Mesendoderm (in vitro differentiated cells): ENCODE data around the gene NCAN.
A peak's percentile ranks its signal among the peaks of the same experiment; 100 is the strongest.

Experiments
- DNase-seq: peaks from one replicate; pipeline ENCODE4 v3.0.0; 2013
- H2AK5ac ChIP-seq: 2 replicates; pipeline ENCODE4 v1.6.1; 2013; ENCODE audit warnings: low read length, inconsistent platforms
- H2BK120ac ChIP-seq: 2 replicates; pipeline ENCODE4 v1.6.1; 2013; ENCODE audit warnings: low read depth, mild to moderate bottlenecking, low read length, moderate library complexity, mixed read lengths
- H2BK15ac ChIP-seq: replicated peaks from 2 replicates; pipeline ENCODE4 v1.6.1; 2013; ENCODE audit warnings: low read depth, mild to moderate bottlenecking, moderate library complexity
- H2BK5ac ChIP-seq: 2 replicates; pipeline ENCODE4 v1.6.1; 2013; ENCODE audit warnings: low read length, inconsistent platforms
- H3K18ac ChIP-seq: 2 replicates; pipeline ENCODE4 v1.6.1; 2013; ENCODE audit warnings: mild to moderate bottlenecking, low read length, mixed read lengths
- H3K23ac ChIP-seq: one replicate; pipeline ENCODE4 v1.6.1; 2013; ENCODE audit warnings: low read length
- H3K27ac ChIP-seq: 2 replicates; pipeline ENCODE4 v1.5.1; 2013; ENCODE audit warnings: low read depth, mild to moderate bottlenecking, inconsistent platforms, low read length, moderate library complexity
- H3K27me3 ChIP-seq: 2 replicates; pipeline ENCODE4 v1.6.1; 2013; ENCODE audit warnings: low read length, control low read depth, mild to moderate bottlenecking, inconsistent platforms; ENCODE audit not compliant: insufficient read depth, poor library complexity
- H3K36me3 ChIP-seq: 2 replicates; pipeline ENCODE4 v1.6.1; 2013; ENCODE audit warnings: low read length, inconsistent platforms; ENCODE audit not compliant: control insufficient read depth, insufficient read depth
- H3K4ac ChIP-seq: one replicate; pipeline ENCODE4 v1.6.1; 2013; ENCODE audit warnings: low read depth, mild to moderate bottlenecking, low read length, moderate library complexity
- H3K4me1 ChIP-seq: 2 replicates; pipeline ENCODE4 v1.6.1; 2013; ENCODE audit warnings: low read depth, low read length, inconsistent platforms; ENCODE audit not compliant: control insufficient read depth
- H3K4me2 ChIP-seq: 2 replicates; pipeline ENCODE4 v1.6.1; 2013; ENCODE audit warnings: low read length
- H3K4me3 ChIP-seq: 2 replicates; pipeline ENCODE4 v1.5.1; 2013; ENCODE audit warnings: mild to moderate bottlenecking, low read length
- H3K56ac ChIP-seq: one replicate; pipeline ENCODE4 v1.6.1; 2013; ENCODE audit warnings: low read length
- H3K79me1 ChIP-seq: 2 replicates; pipeline ENCODE4 v1.6.1; 2013; ENCODE audit warnings: low read length, inconsistent platforms
- H3K79me2 ChIP-seq: 2 replicates; pipeline ENCODE4 v1.6.1; 2013; ENCODE audit warnings: mild to moderate bottlenecking, low read length; ENCODE audit not compliant: control insufficient read depth, insufficient read depth
- H3K9ac ChIP-seq: 2 replicates; pipeline ENCODE4 v1.6.1; 2013; ENCODE audit warnings: low read length, inconsistent platforms
- H4K5ac ChIP-seq: one replicate; pipeline ENCODE4 v1.6.1; 2013; ENCODE audit warnings: low read length
- H4K8ac ChIP-seq: one replicate; pipeline ENCODE4 v1.6.1; 2013; ENCODE audit warnings: low read depth, mild to moderate bottlenecking, control low read depth, low read length, moderate library complexity
- WGBS: extraction: QIAGEN DNeasy Blood & Tissue Kit; methylation state at CpG from one replicate; pipeline ENCODE4 v1.1.7; 2013; ENCODE audit warnings: low lambda C conversion rate, missing lambda C conversion rate; ENCODE audit not compliant: insufficient coverage; ENCODE audit errors: extremely low coverage; 5-methylcytosine and 5-hydroxymethylcytosine counted together

Gene NCAN

DNA sequence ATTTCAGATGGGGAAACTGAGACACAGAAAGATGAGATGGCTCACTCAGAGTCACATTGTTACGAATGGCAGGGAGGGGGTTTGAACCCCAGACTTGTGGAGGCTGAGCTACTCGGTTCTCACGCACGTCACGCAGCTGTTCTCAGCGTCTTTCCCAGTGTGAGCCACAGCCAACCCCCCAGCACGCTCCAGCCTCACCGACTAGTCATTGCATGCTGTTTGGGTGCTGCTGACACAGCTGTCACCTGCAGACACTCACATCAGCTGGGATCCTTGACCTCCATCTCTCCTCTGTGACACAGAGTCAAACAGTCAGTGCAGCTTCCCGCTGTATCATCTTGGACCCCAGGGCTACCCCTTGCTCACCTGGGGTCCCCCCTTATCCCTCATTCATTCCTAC, 2.4 kb upstream of the NCAN start:
- Histone ChIP-seq H3K79me2 (no peaks in the 10 kb centered on the region), H3K27me3 (peaks cover 10% of the 10 kb centered on the region)

DNA sequence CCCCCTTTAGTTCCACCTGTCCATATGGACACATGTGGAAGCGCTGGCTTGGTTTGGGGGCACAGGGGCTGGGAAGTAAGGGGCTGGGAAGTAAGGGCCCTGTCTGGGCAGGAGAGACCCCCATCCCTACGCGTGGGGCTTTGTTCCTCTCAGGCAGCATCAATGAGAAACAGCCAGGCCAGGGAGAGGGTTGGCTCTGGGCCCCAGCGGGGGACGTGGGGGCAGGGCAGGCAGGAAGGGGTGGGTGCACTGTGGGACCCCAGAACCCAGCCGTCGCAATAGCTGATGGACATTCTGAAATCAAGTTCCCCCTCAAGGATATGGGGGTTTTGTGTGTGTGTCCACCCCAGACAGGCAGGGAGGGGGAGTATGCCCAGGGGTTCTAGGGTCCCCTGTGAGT, 1.2 kb downstream of the NCAN start:
- H4K5ac ChIP-seq: no peak overlapping the region
- H3K27me3 ChIP-seq: peaks cover 10% of the 10 kb centered on the region

More for the DNA sequence above, 2.4 kb upstream of the NCAN start:
- no peak overlapping the region for H4K5ac ChIP-seq
- H3K4ac ChIP-seq: no peak overlapping the region
- no peak overlapping the region for H2AK5ac ChIP-seq
- H3K79me1 ChIP-seq: no peaks in the 10 kb centered on the region
- no CpG with 5 or more reads among the region's 9 CpGs for WGBS
- H2BK5ac ChIP-seq: no peak overlapping the region
- no peak overlapping the region for H4K8ac ChIP-seq
- no peak overlapping the region for H3K4me2 ChIP-seq
- DNase-seq: no peak
- no peak overlapping the region for H3K4me3 ChIP-seq
- no peak overlapping the region for H3K18ac ChIP-seq
- H3K9ac ChIP-seq: no peak overlapping the region
- H3K36me3 ChIP-seq: no peaks in the 10 kb centered on the region
- no peak overlapping the region for H3K56ac ChIP-seq
- no peaks in the 10 kb centered on the region for H3K4me1 ChIP-seq
- no peak overlapping the region for H2BK120ac ChIP-seq
- H3K23ac ChIP-seq: no peak overlapping the region
- no peak overlapping the region for H3K27ac ChIP-seq
- H2BK15ac ChIP-seq: no peak overlapping the region

DNA sequence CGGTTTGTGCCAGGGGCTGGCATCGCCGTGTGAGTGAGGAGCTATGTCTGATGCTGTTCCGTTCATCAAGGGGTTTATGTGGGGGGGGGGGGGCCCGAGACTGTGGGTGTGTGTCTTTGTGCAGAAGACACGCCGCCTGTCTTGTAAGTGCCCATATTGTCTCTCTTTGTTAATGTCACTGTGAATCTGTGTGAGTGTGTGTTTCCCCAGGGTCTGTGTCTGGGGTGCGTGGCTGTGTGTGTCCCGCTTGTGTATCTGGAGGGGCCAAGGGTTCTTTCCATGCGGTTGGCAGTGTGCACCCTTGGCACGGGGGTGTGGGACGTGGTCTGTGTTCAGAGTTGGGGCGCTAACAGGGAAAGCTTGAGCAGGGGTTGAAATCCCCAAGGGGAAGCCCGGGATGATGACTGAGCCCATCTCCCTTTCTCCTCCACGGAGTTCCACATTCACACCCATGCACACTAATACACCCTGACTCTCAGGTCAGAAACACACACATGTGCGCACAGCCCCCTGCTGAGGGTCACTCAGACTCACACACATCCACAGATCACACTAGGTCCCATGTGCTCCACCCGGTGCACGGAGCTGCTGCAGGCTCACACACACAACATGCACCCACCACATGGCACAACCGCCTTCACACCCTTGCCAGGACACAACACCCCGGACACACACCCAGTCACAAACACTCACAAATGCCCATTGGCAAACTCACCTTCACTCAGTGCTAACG, 1.8 kb downstream of the NCAN start:
- H2BK15ac ChIP-seq: no peak overlapping the region
- no peak overlapping the region for H3K56ac ChIP-seq
- H2BK120ac ChIP-seq: no peak overlapping the region
- H3K23ac ChIP-seq: no peak overlapping the region
- H3K27ac ChIP-seq: no peak overlapping the region
- no peak overlapping the region for H2AK5ac ChIP-seq
- H3K27me3 ChIP-seq: peaks cover 10% of the 10 kb centered on the region
- no peak overlapping the region for H3K4me3 ChIP-seq
- WGBS: no CpG with 5 or more reads among the region's 21 CpGs
- no peak overlapping the region for H2BK5ac ChIP-seq
- H4K8ac ChIP-seq: no peak overlapping the region
- DNase-seq: no peak
- no peak overlapping the region for H3K4me2 ChIP-seq
- H3K36me3 ChIP-seq: no peaks in the 10 kb centered on the region
- no peak overlapping the region for H3K18ac ChIP-seq
- no peak overlapping the region for H3K9ac ChIP-seq
- H3K79me1 ChIP-seq: no peaks in the 10 kb centered on the region
- no peaks in the 10 kb centered on the region for H3K4me1 ChIP-seq
- H3K4ac ChIP-seq: no peak overlapping the region
- no peak overlapping the region for H4K5ac ChIP-seq
- H3K79me2 ChIP-seq: no peaks in the 10 kb centered on the region

More for the DNA sequence above, 1.2 kb downstream of the NCAN start:
- H3K4me1 ChIP-seq: no peaks in the 10 kb centered on the region
- DNase-seq: no peak
- no peak overlapping the region for H2AK5ac ChIP-seq
- H2BK120ac ChIP-seq: no peak overlapping the region
- H4K8ac ChIP-seq: no peak overlapping the region
- H3K27ac ChIP-seq: no peak overlapping the region
- H3K36me3 ChIP-seq: no peaks in the 10 kb centered on the region
- no peak overlapping the region for H3K4me2 ChIP-seq
- H3K79me2 ChIP-seq: no peaks in the 10 kb centered on the region
- no peak overlapping the region for H2BK5ac ChIP-seq
- no peak overlapping the region for H3K23ac ChIP-seq
- H3K4ac ChIP-seq: no peak overlapping the region
- no peak overlapping the region for H3K18ac ChIP-seq
- WGBS: no CpG with 5 or more reads among the region's 7 CpGs
- no peak overlapping the region for H2BK15ac ChIP-seq
- no peak overlapping the region for H3K4me3 ChIP-seq
- no peak overlapping the region for H3K9ac ChIP-seq
- no peaks in the 10 kb centered on the region for H3K79me1 ChIP-seq
- no peak overlapping the region for H3K56ac ChIP-seq

DNA sequence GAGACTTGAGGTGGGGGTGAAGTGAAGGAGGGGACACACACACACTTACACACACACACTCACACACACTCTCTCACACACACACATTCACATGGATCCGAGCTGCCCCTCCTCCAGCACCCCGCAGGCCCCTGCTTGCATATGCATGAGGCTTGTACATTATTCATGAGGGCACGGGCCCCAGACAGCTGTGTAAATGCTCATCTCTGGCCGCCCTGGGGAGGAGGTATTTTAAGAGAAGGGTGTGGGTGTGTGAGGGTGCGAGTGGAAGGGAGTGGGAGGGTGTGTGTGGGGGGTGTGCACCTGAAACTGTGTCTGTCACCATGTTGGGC, 2.4 kb downstream of the NCAN start:
- Histone ChIP-seq H3K18ac (no peak overlapping the region), H3K79me1 (no peaks in the 10 kb centered on the region), H2BK120ac (no peak overlapping the region), H3K56ac (no peak overlapping the region), H3K23ac (no peak overlapping the region), H3K4ac (no peak overlapping the region), H2AK5ac (no peak overlapping the region), H4K8ac (no peak overlapping the region), H2BK5ac (no peak overlapping the region), H4K5ac (no peak overlapping the region), H3K4me1 (no peaks in the 10 kb centered on the region), H3K4me2 (no peak overlapping the region), H3K36me3 (no peaks in the 10 kb centered on the region), H3K27ac (no peak overlapping the region), H3K4me3 (no peak overlapping the region), H3K27me3 (peaks cover 10% of the 10 kb centered on the region), H3K9ac (no peak overlapping the region), H2BK15ac (no peak overlapping the region), H3K79me2 (no peaks in the 10 kb centered on the region)
- DNase-seq: no peak
- no CpG with 5 or more reads among the region's 5 CpGs for WGBS

DNA sequence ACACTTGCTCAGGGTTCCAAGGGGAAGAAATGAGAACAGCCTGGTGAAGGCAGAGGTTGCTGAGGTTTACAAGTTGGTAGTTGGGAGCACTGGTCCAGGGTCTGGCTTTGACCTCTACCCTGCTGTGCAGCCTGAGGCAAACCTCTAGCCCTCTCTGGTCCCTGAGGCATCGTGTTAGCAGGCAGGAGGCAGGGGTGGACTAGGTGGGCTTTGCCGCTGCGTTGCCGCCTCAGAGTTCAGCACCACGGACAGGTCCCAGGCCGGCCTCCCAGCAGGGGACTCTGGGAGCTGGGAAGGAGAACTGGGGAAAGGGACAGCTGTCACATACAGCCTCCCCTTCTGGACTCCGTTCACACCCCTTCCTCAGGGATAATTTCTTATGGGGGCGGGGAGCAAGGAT, 3.1 kb downstream of the NCAN start:
- H4K5ac ChIP-seq: no peak overlapping the region
- no peak overlapping the region for H3K9ac ChIP-seq
- H2AK5ac ChIP-seq: no peak overlapping the region
- no peaks in the 10 kb centered on the region for H3K36me3 ChIP-seq
- H3K4me3 ChIP-seq: no peak overlapping the region
- H3K79me2 ChIP-seq: no peaks in the 10 kb centered on the region
- H2BK15ac ChIP-seq: no peak overlapping the region
- no peak overlapping the region for H3K27ac ChIP-seq
- H3K23ac ChIP-seq: no peak overlapping the region
- H3K56ac ChIP-seq: no peak overlapping the region
- H3K18ac ChIP-seq: no peak overlapping the region
- H3K79me1 ChIP-seq: no peaks in the 10 kb centered on the region
- DNase-seq: peak; percentile 83
- whole genome bisulfite sequencing: no CpG with 5 or more reads among the region's 8 CpGs
- no peak overlapping the region for H2BK120ac ChIP-seq
- H2BK5ac ChIP-seq: no peak overlapping the region
- H3K4ac ChIP-seq: no peak overlapping the region
- H3K4me2 ChIP-seq: no peak overlapping the region
- no peak overlapping the region for H4K8ac ChIP-seq
- H3K27me3 ChIP-seq: peaks cover 10% of the 10 kb centered on the region
- H3K4me1 ChIP-seq: no peaks in the 10 kb centered on the region

DNA sequence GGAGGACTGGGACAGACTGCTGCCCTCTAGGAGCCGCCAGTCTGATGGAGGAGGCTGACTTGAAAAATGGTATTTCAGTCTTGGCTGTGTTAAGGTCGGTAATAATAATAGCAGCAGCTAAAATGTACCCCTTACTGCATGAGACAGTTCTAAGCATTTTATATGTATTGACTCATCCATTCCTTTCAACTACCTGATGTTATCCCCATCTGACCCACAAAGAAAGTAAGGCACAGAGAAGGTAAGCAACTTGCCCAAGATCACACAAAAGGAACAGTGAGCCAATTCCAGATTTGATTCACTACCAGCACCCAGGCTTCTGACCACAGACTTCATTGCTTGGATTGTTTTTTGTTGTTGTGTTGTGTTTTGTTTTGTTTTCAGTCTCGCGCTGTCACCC, 4.0 kb downstream of the NCAN start:
- no peak overlapping the region for H2BK15ac ChIP-seq

More for the DNA sequence above, 4.0 kb downstream of the NCAN start:
- Histone ChIP-seq H3K9ac (no peak overlapping the region), H4K5ac (no peak overlapping the region), H2BK120ac (no peak overlapping the region), H3K4me1 (no peaks in the 10 kb centered on the region), H3K23ac (no peak overlapping the region), H3K4me2 (no peak overlapping the region), H3K4me3 (no peak overlapping the region), H3K79me1 (no peaks in the 10 kb centered on the region), H2BK5ac (no peak overlapping the region), H3K36me3 (no peaks in the 10 kb centered on the region), H3K4ac (no peak overlapping the region), H4K8ac (no peak overlapping the region), H3K27ac (no peak overlapping the region), H3K56ac (no peak overlapping the region), H2AK5ac (no peak overlapping the region), H3K18ac (no peak overlapping the region), H3K79me2 (no peaks in the 10 kb centered on the region), H3K27me3 (peaks cover 10% of the 10 kb centered on the region)
- no CpG with 5 or more reads among the region's 4 CpGs for WGBS
- no peak for DNase-seq
